WTC11 (cell line): ENCODE results near the gene GIMAP2. TPM values are rescaled to one million over a fixed set of nuclear protein-coding genes. Genes with fewer than 3 reads are reported as not detected.

Experiments
- ATAC-seq: fragments of 200-7000 bp; cut with Tn5 transposase; 2 replicates; pipeline ENCODE4 v1.10.0; 2021; ENCODE audit warnings: mild to moderate bottlenecking, moderate library complexity
- CTCF ChIA-PET: fragments of 300-600 bp; sonication (Branson Sonifier 250); formaldehyde crosslinking; loops from one replicate; lab custom pipeline; 2021; ENCODE audit warnings: antibody characterized with exemption; lab: Charles Lee
- POLR2A ChIA-PET: fragments of 350-600 bp; sonication (Branson Sonifier 250); formaldehyde crosslinking; loops from one replicate; lab custom pipeline; 2021; ENCODE audit warnings: antibody characterized with exemption; lab: Charles Lee
- DNase-seq: peaks from one replicate; pipeline ENCODE4 v3.0.0; 2021; ENCODE audit warnings: low spot score
- H3K27ac Mint-ChIP-seq: 2 replicates; pipeline ENCODE4 v1.8.0; 2021; ENCODE audit warnings: mixed read lengths
- H3K27me3 Mint-ChIP-seq: 2 replicates; pipeline ENCODE4 v1.8.0; 2021; ENCODE audit warnings: low read depth, mild to moderate bottlenecking, moderate library complexity, mixed read lengths
- H3K36me3 Mint-ChIP-seq: 2 replicates; pipeline ENCODE4 v1.8.0; 2021; ENCODE audit warnings: mixed read lengths
- H3K4me1 Mint-ChIP-seq: 2 replicates; pipeline ENCODE4 v1.8.0; 2022; ENCODE audit warnings: mixed read lengths
- H3K4me3 Mint-ChIP-seq: 2 replicates; pipeline ENCODE4 v1.8.0; 2021; ENCODE audit warnings: mild to moderate bottlenecking, moderate library complexity, mixed read lengths
- H3K9me3 Mint-ChIP-seq: 2 replicates; pipeline ENCODE4 v1.8.0; 2021; ENCODE audit warnings: mixed read lengths
- GRHL2 ChIP-seq: fragments of 250-450 bp; sonication (Bioruptor Pico); IDR thresholded peaks from 2 replicates; pipeline ENCODE4 v1.8.0; 2022; ENCODE audit warnings: mild to moderate bottlenecking, moderate library complexity; ENCODE audit not compliant: insufficient replicate concordance, severe bottlenecking
- KAT7 ChIP-seq: sonication (generic); formaldehyde crosslinking; IDR thresholded peaks from 2 replicates; pipeline ENCODE4 v1.8.1; 2023; ENCODE audit warnings: missing genetic modification reagents, mild to moderate bottlenecking, borderline replicate concordance
- PRRX2 ChIP-seq: fragments of 250-450 bp; sonication (Bioruptor Pico); IDR thresholded peaks from 2 replicates; pipeline ENCODE4 v1.8.0; 2021; ENCODE audit warnings: mild to moderate bottlenecking
- SMAD3 ChIP-seq: sonication (generic); formaldehyde crosslinking; IDR thresholded peaks from 2 replicates; pipeline ENCODE4 v1.8.0; 2022; ENCODE audit warnings: missing genetic modification reagents, mild to moderate bottlenecking, borderline replicate concordance
- ZNF138 ChIP-seq: sonication (generic); formaldehyde crosslinking; conservative IDR thresholded peaks from 2 replicates; pipeline ENCODE4 v1.8.1; 2022; ENCODE audit warnings: mild to moderate bottlenecking, moderate library complexity, missing genetic modification reagents
- ZNF396 ChIP-seq: fragments of 250-450 bp; sonication (Bioruptor Pico); IDR thresholded peaks from 2 replicates; pipeline ENCODE4 v1.8.0; 2021; ENCODE audit warnings: mild to moderate bottlenecking, moderate library complexity, borderline replicate concordance
- total RNA-seq: library from RNA; stranded (reverse); gene quantifications from 3 replicates; pipeline ENCODE4 v1.2.3, GENCODE V29; 2021

GIMAP2 gene
- total RNA-seq, 1 experiment from 2014 or later = 0.15 TPM

DNA sequence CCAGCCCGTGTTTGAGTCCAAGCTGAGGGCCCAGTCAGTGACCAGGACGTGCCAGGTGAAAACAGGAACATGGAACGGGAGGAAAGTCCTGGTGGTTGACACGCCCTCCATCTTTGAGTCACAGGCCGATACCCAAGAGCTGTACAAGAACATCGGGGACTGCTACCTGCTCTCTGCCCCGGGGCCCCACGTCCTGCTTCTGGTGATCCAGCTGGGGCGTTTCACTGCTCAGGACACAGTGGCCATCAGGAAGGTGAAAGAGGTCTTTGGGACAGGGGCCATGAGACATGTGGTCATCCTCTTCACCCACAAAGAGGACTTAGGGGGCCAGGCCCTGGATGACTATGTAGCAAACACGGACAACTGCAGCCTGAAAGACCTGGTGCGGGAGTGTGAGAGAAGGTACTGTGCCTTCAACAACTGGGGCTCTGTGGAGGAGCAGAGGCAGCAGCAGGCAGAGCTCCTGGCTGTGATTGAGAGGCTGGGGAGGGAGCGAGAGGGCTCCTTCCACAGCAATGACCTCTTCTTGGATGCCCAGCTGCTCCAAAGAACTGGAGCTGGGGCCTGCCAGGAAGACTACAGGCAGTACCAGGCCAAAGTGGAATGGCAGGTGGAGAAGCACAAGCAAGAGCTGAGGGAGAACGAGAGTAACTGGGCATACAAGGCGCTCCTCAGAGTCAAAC is 56.9 kb downstream of the GIMAP2 start:
- ChIA-PET POLR2A (no interaction called here), CTCF (interaction anchor here (0.6 to 2.1 kb wide), 3 partner anchors 12 to 293 kb away, joined by 3 to 5 read pairs (median 3); no protein-coding TSS in a partner anchor)
- Mint-ChIP-seq H3K4me3 (no peak overlapping the region), H3K9me3 (no peaks in the 10 kb centered on the region), H3K27ac (no peak overlapping the region), H3K36me3 (no peaks in the 10 kb centered on the region), H3K4me1 (no peaks in the 10 kb centered on the region), H3K27me3 (peaks cover 100% of the 10 kb centered on the region)
- DNase-seq = no peak
- TF ChIP-seq ZNF396 (CRISPR knock-in tag) (no peak), ZNF138 (CRISPR knock-in tag) (no peak), KAT7 (CRISPR knock-in tag) (no peak), GRHL2 (CRISPR knock-in tag) (no peak), SMAD3 (CRISPR knock-in tag) (no peak), PRRX2 (CRISPR knock-in tag) (no peak)
- ATAC-seq = no peak

Other genes starting within 250 kb of the GIMAP2 start
- 0.09 to 0.18 TPM (median 0.09 TPM) in 3 replicates for gene GIMAP8, start 235.1 kb upstream of the GIMAP2 start, total RNA-seq
- gene GIMAP7, start 170.8 kb upstream of the GIMAP2 start, total RNA-seq = 0.37 to 0.48 TPM (median 0.37 TPM) in 3 replicates
- 0.28 to 0.39 TPM (median 0.30 TPM) in 3 replicates for gene GIMAP4, start 118.3 kb upstream of the GIMAP2 start, total RNA-seq
- 0.13 to 0.18 TPM (median 0.14 TPM) in 3 replicates for gene GIMAP6, start 53.3 kb upstream of the GIMAP2 start, total RNA-seq
- gene GIMAP1, start 30.9 kb downstream of the GIMAP2 start, total RNA-seq = 0.05 to 0.09 TPM in 2 of 3 replicates, not detected in the other
- 0.24 to 0.46 TPM (median 0.39 TPM) in 3 replicates for gene GIMAP5, start 51.7 kb downstream of the GIMAP2 start, total RNA-seq
- gene TMEM176B, start 114.7 kb downstream of the GIMAP2 start, total RNA-seq = 1.0 to 1.6 TPM (median 1.3 TPM) in 3 replicates
- 0.30 to 0.74 TPM (median 0.64 TPM) in 3 replicates for gene TMEM176A, start 115.1 kb downstream of the GIMAP2 start, total RNA-seq
- gene AOC1, start 166.8 kb downstream of the GIMAP2 start, total RNA-seq = 0.17 to 0.39 TPM (median 0.23 TPM) in 3 replicates